Upper lobe of right lung (tissue), 1 donor: ENCODE data around the gene ACTL7B. TPM values are rescaled to one million over a fixed set of nuclear protein-coding genes. Genes with fewer than 3 reads are reported as not detected.
"Not testable (repeated sequence)": the region's sequence is repeated elsewhere in the genome, so short reads cannot be mapped to it uniquely, and the experiment has no call there.

Source experiments
- ATAC-seq: fragments of 200-7000 bp; cut with Tn5 transposase; one replicate; pipeline ENCODE4 v1.9.1; 2020; ENCODE audit warnings: mild to moderate bottlenecking, moderate library complexity
- DNase-seq: peaks from one replicate; pipeline ENCODE4 v3.0.0-alpha.2; 2020
- H3K27ac ChIP-seq: fragments of 200-600 bp; one replicate; pipeline ENCODE4 v1.8.0; 2022
- H3K27me3 ChIP-seq: fragments of 200-600 bp; one replicate; pipeline ENCODE4 v1.8.0; 2022; ENCODE audit warnings: mild to moderate bottlenecking
- H3K36me3 ChIP-seq: fragments of 200-600 bp; one replicate; pipeline ENCODE4 v1.8.0; 2022
- H3K4me1 ChIP-seq: fragments of 200-600 bp; one replicate; pipeline ENCODE4 v1.8.0; 2022
- H3K4me3 ChIP-seq: fragments of 200-600 bp; one replicate; pipeline ENCODE4 v1.8.0; 2022; ENCODE audit warnings: mild to moderate bottlenecking
- H3K9me3 ChIP-seq: fragments of 200-600 bp; one replicate; pipeline ENCODE4 v1.8.0; 2022
- CTCF ChIP-seq: fragments of 200-600 bp; IDR thresholded peaks from one replicate; pipeline ENCODE4 v1.8.0; 2022; ENCODE audit warnings: antibody characterized with exemption
- intact Hi-C: fragments of 100-400 bp; cut with DNase I; formaldehyde crosslinking; loops from one replicate; pipeline ENCODE4 v1.11.0; 2022
- total RNA-seq: library from RNA; stranded (reverse); fragmentation: NEBNext Ultra II Directional; extraction: Animal tissue kit (Norgen Biotek cat#: 25700); gene quantifications from one replicate; pipeline ENCODE4 v1.2.1, GENCODE V29; 2021
- donor health status: DM: no; HTN: yes; CAD: no; lungs with severe emphysema.

Gene ACTL7B
- total RNA-seq, 1 donor from 2014 or later, result not detected

GRCh38 chr9:108897324-108898096, 41.7 kb upstream of the ACTL7B start:
- no peaks in the 10 kb centered on the region for H3K9me3 ChIP-seq
- peaks cover 96% of the 10 kb centered on the region for H3K36me3 ChIP-seq
- TF ChIP-seq CTCF, result no peak
- DNase-seq, result no peak
- no peak for ATAC-seq
- intact Hi-C loops, result no loop called here
- H3K27me3 ChIP-seq, result no peaks in the 10 kb centered on the region
- H3K27ac ChIP-seq, result no peak overlapping the region
- H3K4me1 ChIP-seq, result no peaks in the 10 kb centered on the region
- no peak overlapping the region for H3K4me3 ChIP-seq

- H3K4me3 ChIP-seq, result no peak overlapping the region
- intact Hi-C loops, result no loop called here
- DNase-seq, result no peak
- no peaks in the 10 kb centered on the region for H3K27me3 ChIP-seq
- no peaks in the 10 kb centered on the region for H3K9me3 ChIP-seq
- H3K36me3 ChIP-seq, result peaks cover 99% of the 10 kb centered on the region
- H3K27ac ChIP-seq, result no peak overlapping the region
- no peaks in the 10 kb centered on the region for H3K4me1 ChIP-seq
- TF ChIP-seq CTCF, result no peak
- ATAC-seq, result no peak
Observed at GRCh38 chr9:108894225-108894997, 38.6 kb upstream of the ACTL7B start.

GRCh38 chr9:108889649-108890067, 33.9 kb upstream of the ACTL7B start:
- Histone ChIP-seq H3K27ac (no peak overlapping the region), H3K4me1 (no peaks in the 10 kb centered on the region), H3K9me3 (no peaks in the 10 kb centered on the region), H3K4me3 (no peak overlapping the region), H3K27me3 (no peaks in the 10 kb centered on the region), H3K36me3 (peaks cover 73% of the 10 kb centered on the region)
- ATAC-seq, result no peak
- no peak for DNase-seq
- intact Hi-C loops, result no loop called here
- TF ChIP-seq CTCF, result no peak

- peaks cover 56% of the 10 kb centered on the region for H3K36me3 ChIP-seq
- H3K4me1 ChIP-seq, H3K27ac ChIP-seq, intact Hi-C loops, H3K4me3 ChIP-seq, H3K27me3 ChIP-seq, H3K9me3 ChIP-seq, ATAC-seq, DNase-seq: not testable (repeated sequence)
Observed at GRCh38 chr9:108886594-108887271, 30.9 kb upstream of the ACTL7B start.

GRCh38 chr9:108885643-108886348, 30.0 kb upstream of the ACTL7B start:
- peaks cover 56% of the 10 kb centered on the region for H3K36me3 ChIP-seq
- H3K4me1 ChIP-seq, result no peaks in the 10 kb centered on the region
- H3K27me3 ChIP-seq, result no peaks in the 10 kb centered on the region
- no peak overlapping the region for H3K27ac ChIP-seq
- DNase-seq (no peak), ATAC-seq (peak; percentile 41)
- TF ChIP-seq CTCF, result no peak
- intact Hi-C loops, result no loop called here
- no peaks in the 10 kb centered on the region for H3K9me3 ChIP-seq
- H3K4me3 ChIP-seq, result no peak overlapping the region
